Loucy (cell line): ENCODE data around the gene RGS2.

Experiments used
- H2AFZ ChIP-seq: fragments of 200-600 bp; sonication (generic); 2 replicates; pipeline ENCODE4 v1.6.0; 2016; ENCODE audit warnings: antibody characterized with exemption, mild to moderate bottlenecking, low read length, moderate library complexity
- H3F3A ChIP-seq: fragments of 200-600 bp; 2 replicates; pipeline ENCODE4 v1.6.0; 2016; ENCODE audit warnings: antibody characterized with exemption, low read depth, mild to moderate bottlenecking
- H3K27me3 ChIP-seq: fragments of 200-600 bp; sonication (generic); 2 replicates; pipeline ENCODE4 v1.6.1; 2014; ENCODE audit warnings: low read length, mild to moderate bottlenecking; ENCODE audit not compliant: insufficient read depth, poor library complexity, severe bottlenecking
- H3K36me3 ChIP-seq: fragments of 200-600 bp; sonication (generic); 2 replicates; pipeline ENCODE4 v1.6.1; 2016; ENCODE audit warnings: low read length; ENCODE audit not compliant: insufficient read depth
- H3K4me1 ChIP-seq: fragments of 200-600 bp; sonication (generic); 2 replicates; pipeline ENCODE4 v1.5.1; 2014; ENCODE audit warnings: low read length, mild to moderate bottlenecking; ENCODE audit not compliant: insufficient read depth, poor library complexity, severe bottlenecking
- H3K4me2 ChIP-seq: fragments of 200-600 bp; sonication (generic); 2 replicates; pipeline ENCODE4 v1.6.0; 2014; ENCODE audit warnings: antibody characterized with exemption, low read length, low read depth, mild to moderate bottlenecking; ENCODE audit not compliant: poor library complexity, severe bottlenecking
- H3K4me3 ChIP-seq: fragments of 200-600 bp; sonication (generic); 2 replicates; pipeline ENCODE4 v1.5.1; 2014; ENCODE audit warnings: low read length, mild to moderate bottlenecking, mixed read lengths; ENCODE audit not compliant: poor library complexity, severe bottlenecking
- H3K79me2 ChIP-seq: fragments of 200-600 bp; sonication (generic); 2 replicates; pipeline ENCODE4 v1.6.1; 2014; ENCODE audit warnings: low read length; ENCODE audit not compliant: insufficient read depth
- H3K9ac ChIP-seq: fragments of 200-600 bp; sonication (generic); 2 replicates; pipeline ENCODE4 v1.6.0; 2014; ENCODE audit warnings: mild to moderate bottlenecking, low read depth, low read length, moderate library complexity; ENCODE audit not compliant: poor library complexity, severe bottlenecking
- H3K9me2 ChIP-seq: fragments of 200-600 bp; sonication (generic); replicated peaks from 2 replicates; pipeline ENCODE4 v1.6.1; 2016; ENCODE audit warnings: low read depth, low read length, mixed read lengths
- H3K9me3 ChIP-seq: fragments of 200-600 bp; sonication (generic); 2 replicates; pipeline ENCODE4 v1.6.1; 2014; ENCODE audit warnings: mild to moderate bottlenecking, antibody characterized with exemption, low read length, low read depth; ENCODE audit not compliant: insufficient read depth
- H4K20me1 ChIP-seq: fragments of 200-600 bp; sonication (generic); 2 replicates; pipeline ENCODE4 v1.6.0; 2014; ENCODE audit warnings: antibody characterized with exemption, low read length, mild to moderate bottlenecking; ENCODE audit not compliant: insufficient read depth, poor library complexity, severe bottlenecking
- CTCF ChIP-seq: fragments of 200-600 bp; sonication (generic); conservative IDR thresholded peaks from 2 replicates; pipeline ENCODE4 v1.5.1; 2014; ENCODE audit warnings: mild to moderate bottlenecking, antibody characterized with exemption, low read length
- EZH2phosphoT487 ChIP-seq: fragments of 200-600 bp; IDR thresholded peaks from 2 replicates; pipeline ENCODE4 v1.6.1; 2018; ENCODE audit warnings: antibody characterized with exemption, mild to moderate bottlenecking, moderate library complexity, borderline replicate concordance

Gene RGS2

DNA sequence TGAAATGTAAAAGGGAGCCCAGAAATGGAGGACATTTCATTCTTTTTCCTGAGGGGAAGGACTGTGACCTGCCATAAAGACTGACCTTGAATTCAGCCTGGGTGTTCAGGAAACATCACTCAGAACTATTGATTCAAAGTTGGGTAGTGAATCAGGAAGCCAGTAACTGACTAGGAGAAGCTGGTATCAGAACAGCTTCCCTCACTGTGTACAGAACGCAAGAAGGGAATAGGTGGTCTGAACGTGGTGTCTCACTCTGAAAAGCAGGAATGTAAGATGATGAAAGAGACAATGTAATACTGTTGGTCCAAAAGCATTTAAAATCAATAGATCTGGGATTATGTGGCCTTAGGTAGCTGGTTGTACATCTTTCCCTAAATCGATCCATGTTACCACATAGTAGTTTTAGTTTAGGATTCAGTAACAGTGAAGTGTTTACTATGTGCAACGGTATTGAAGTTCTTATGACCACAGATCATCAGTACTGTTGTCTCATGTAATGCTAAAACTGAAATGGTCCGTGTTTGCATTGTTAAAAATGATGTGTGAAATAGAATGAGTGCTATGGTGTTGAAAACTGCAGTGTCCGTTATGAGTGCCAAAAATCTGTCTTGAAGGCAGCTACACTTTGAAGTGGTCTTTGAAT is 2.9 kb downstream of the RGS2 start:
- no peak for TF ChIP-seq CTCF
- TF ChIP-seq EZH2phosphoT487 = no peak
- H3K36me3 ChIP-seq = no peaks in the 10 kb centered on the region
- H3K9ac ChIP-seq = no peak overlapping the region
- H3K4me2 ChIP-seq = peak overlapping the region; percentile 98
- H3K4me3 ChIP-seq = no peak overlapping the region
- H3K79me2 ChIP-seq = peaks cover 4% of the 10 kb centered on the region; the same call in 1 of the 2 replicates
- H3K27me3 ChIP-seq = no peaks in the 10 kb centered on the region
- no peaks in the 10 kb centered on the region for H3F3A ChIP-seq
- H2AFZ ChIP-seq = no peak overlapping the region
- no peaks in the 10 kb centered on the region for H4K20me1 ChIP-seq
- H3K9me3 ChIP-seq = no peaks in the 10 kb centered on the region
- H3K9me2 ChIP-seq = no peaks in the 10 kb centered on the region
- H3K4me1 ChIP-seq = peaks cover 37% of the 10 kb centered on the region

- TF ChIP-seq EZH2phosphoT487 = no peak
- no peak for TF ChIP-seq CTCF
- peaks cover 4% of the 10 kb centered on the region; the same call in 1 of the 2 replicates for H3K79me2 ChIP-seq
- H3K9me2 ChIP-seq = no peaks in the 10 kb centered on the region
- H3K27me3 ChIP-seq = no peaks in the 10 kb centered on the region
- no peaks in the 10 kb centered on the region for H3F3A ChIP-seq
- no peak overlapping the region for H3K4me3 ChIP-seq
- no peak overlapping the region for H3K4me2 ChIP-seq
- peaks cover 31% of the 10 kb centered on the region for H3K4me1 ChIP-seq
- no peak overlapping the region for H2AFZ ChIP-seq
- no peaks in the 10 kb centered on the region for H3K36me3 ChIP-seq
- H3K9me3 ChIP-seq = no peaks in the 10 kb centered on the region
- H3K9ac ChIP-seq = no peak overlapping the region
- no peaks in the 10 kb centered on the region for H4K20me1 ChIP-seq
Measured at GRCh38 chr1:192812420-192813209, 3.8 kb downstream of the RGS2 start.

GRCh38 chr1:192814805-192815204 is 6.0 kb downstream of the RGS2 start:
- Histone ChIP-seq H3K9ac (no peak overlapping the region), H3K9me2 (no peaks in the 10 kb centered on the region), H2AFZ (0 out of 2 replicates have a peak overlapping the region, but pooled peaks have one; percentile 38), H3K36me3 (no peaks in the 10 kb centered on the region), H3K4me1 (peaks cover 19% of the 10 kb centered on the region), H4K20me1 (no peaks in the 10 kb centered on the region), H3F3A (no peaks in the 10 kb centered on the region), H3K4me2 (no peak overlapping the region), H3K9me3 (no peaks in the 10 kb centered on the region), H3K79me2 (no peaks in the 10 kb centered on the region; the same call in 1 of the 2 replicates), H3K4me3 (no peak overlapping the region), H3K27me3 (no peaks in the 10 kb centered on the region)
- TF ChIP-seq CTCF = no peak
- no peak for TF ChIP-seq EZH2phosphoT487
